PFSK-1 (cell line): ENCODE results near the gene KRTAP10-3.

ENCODE experiments used
- FOXP2 ChIP-seq: optimal IDR thresholded peaks from 2 replicates; pipeline ENCODE3; 2011; ENCODE audit warnings: borderline replicate concordance, control low read depth, inconsistent platforms; ENCODE audit not compliant: insufficient read depth; ENCODE audit errors: extremely low read length, extremely low read depth
- POLR2AphosphoS5 ChIP-seq: IDR thresholded peaks from 2 replicates; pipeline ENCODE4 v1.6.1; 2012; ENCODE audit warnings: low read depth, mild to moderate bottlenecking, control low read depth, low read length, moderate library complexity
- SIN3A ChIP-seq: IDR thresholded peaks from 2 replicates; pipeline ENCODE4 v1.6.1; 2012; ENCODE audit warnings: mild to moderate bottlenecking, low read length, moderate library complexity, borderline replicate concordance; ENCODE audit not compliant: insufficient read depth
- TAF1 ChIP-seq: IDR thresholded peaks from 2 replicates; pipeline ENCODE4 v1.6.1; 2012; ENCODE audit warnings: low read length, control low read depth, borderline replicate concordance; ENCODE audit not compliant: insufficient read depth
- TF ChIP-seq, protein P1 (sequence below), 2 experiments: IDR thresholded peaks; 2 replicates each; pipeline versions ENCODE4 v1.6.1 to v1.8.0; 2011 to 2012; ENCODE audit warnings: low read depth in 2 of 2, low read length in 2 of 2, control low read depth in 1 of 2, inconsistent platforms in 1 of 2, mild to moderate bottlenecking in 1 of 2, moderate library complexity in 1 of 2; ENCODE audit not compliant: insufficient read depth in 1 of 2

KRTAP10-3 gene

DNA sequence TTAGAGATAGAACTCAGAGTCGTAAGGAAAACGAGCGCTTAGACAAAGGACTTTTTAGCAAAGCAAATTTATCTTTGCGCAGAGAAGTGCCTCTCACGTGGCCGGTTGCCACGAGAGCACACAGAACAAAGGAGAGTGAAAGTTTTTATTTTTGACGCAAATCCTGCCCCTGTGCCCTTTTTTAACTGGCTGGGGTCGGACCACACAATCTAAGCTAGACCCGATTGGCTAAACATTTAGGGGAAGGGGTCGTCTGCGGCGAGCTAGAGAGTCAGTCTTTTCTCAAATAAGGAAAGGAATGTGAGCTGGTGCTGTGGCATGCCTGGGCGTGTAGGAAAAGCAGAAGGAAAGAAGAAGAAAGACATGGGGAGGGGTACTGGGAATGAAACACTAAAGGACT is 9.7 kb downstream of the KRTAP10-3 start:
- TF ChIP-seq FOXP2, result no peak
- no peak for TF ChIP-seq SIN3A
- TF ChIP-seq TAF1, result no peak
- TF ChIP-seq POLR2AphosphoS5, result no peak
- TF ChIP-seq, protein P1, sequence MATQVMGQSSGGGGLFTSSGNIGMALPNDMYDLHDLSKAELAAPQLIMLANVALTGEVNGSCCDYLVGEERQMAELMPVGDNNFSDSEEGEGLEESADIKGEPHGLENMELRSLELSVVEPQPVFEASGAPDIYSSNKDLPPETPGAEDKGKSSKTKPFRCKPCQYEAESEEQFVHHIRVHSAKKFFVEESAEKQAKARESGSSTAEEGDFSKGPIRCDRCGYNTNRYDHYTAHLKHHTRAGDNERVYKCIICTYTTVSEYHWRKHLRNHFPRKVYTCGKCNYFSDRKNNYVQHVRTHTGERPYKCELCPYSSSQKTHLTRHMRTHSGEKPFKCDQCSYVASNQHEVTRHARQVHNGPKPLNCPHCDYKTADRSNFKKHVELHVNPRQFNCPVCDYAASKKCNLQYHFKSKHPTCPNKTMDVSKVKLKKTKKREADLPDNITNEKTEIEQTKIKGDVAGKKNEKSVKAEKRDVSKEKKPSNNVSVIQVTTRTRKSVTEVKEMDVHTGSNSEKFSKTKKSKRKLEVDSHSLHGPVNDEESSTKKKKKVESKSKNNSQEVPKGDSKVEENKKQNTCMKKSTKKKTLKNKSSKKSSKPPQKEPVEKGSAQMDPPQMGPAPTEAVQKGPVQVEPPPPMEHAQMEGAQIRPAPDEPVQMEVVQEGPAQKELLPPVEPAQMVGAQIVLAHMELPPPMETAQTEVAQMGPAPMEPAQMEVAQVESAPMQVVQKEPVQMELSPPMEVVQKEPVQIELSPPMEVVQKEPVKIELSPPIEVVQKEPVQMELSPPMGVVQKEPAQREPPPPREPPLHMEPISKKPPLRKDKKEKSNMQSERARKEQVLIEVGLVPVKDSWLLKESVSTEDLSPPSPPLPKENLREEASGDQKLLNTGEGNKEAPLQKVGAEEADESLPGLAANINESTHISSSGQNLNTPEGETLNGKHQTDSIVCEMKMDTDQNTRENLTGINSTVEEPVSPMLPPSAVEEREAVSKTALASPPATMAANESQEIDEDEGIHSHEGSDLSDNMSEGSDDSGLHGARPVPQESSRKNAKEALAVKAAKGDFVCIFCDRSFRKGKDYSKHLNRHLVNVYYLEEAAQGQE (IDR thresholded peaks at IDR 0.05; ENCODE audit: insufficient read depth in 1 of 2, low read depth in 2 of 2, low read length in 2 of 2), result no peak

DNA sequence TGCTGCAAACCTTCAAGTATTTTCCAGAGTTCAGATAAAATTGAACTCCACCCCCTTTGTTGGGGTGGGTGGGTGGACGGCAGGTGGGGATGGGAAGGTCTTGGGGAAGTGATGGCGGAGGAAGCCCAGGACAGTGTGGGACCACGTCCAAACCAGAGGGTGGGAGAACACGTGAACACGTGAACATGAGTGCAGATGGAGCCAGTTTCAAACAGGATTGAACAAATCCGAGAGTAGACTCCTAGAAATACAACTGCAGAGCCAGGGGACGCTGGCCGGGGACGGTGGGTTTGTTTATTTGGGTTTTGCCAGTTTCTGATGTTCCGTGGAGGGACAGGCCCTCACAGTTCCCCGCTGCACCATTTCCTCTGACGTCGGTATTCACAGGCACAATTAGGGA is 10.2 kb downstream of the KRTAP10-3 start:
- no peak for TF ChIP-seq FOXP2
- no peak for TF ChIP-seq SIN3A

DNA sequence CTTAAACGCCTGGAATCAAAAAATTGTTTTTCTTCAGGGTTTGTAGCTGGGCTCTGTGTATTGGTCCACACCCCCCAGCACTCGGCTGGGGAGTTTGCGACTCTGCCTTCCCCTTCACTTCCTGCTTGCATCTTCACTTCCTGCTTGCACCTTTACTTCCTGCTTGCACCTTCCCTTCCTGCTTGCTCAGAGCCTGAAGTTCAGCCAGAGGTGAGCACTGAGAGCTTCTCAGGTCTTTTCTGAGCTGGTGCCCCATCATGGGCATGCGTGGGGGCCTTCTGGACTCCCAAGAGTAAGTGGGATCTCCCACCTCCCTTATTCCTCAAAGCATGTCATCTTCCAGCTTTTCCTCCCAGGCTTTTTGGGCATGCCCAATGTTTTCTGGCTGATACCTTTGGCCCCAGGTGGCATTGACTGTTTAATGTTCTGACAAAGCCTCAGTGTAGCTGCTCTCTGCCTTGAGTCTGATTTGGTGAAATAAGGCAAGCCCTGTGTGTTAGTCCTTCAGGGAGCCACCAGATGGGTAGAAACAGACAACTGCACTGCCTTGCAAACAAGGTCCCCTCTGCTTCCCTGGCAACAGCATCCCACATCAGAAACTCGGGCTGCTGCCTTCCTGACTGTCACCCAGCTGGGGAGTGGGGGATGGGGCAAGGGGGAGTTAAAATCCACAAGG is 10.8 kb downstream of the KRTAP10-3 start:
- TF ChIP-seq POLR2AphosphoS5 (no peak), FOXP2 (no peak), SIN3A (no peak), TAF1 (no peak)
- TF ChIP-seq, protein P1 (IDR thresholded peaks at IDR 0.05; ENCODE audit: insufficient read depth in 1 of 2, low read depth in 2 of 2, low read length in 2 of 2), result no peak

DNA sequence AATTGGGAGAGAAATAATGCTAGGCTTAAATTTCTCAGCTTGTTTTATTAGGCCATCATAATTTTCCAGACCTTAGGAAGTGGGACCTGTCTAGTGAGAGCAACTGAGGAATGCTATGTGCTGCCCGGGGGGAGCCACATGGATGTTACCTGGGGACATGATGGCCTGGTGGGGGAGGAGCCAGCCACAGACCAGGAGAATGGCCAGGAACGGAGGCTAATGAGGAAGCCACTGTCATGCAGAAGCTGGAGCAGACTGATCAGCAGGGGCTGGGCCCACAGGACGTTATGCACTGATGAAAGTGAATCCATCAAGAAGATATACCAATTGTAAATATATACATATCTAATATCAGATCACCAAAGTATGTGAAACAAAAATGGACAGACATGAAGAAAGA is 14.0 kb downstream of the KRTAP10-3 start:
- TF ChIP-seq FOXP2, result no peak
- no peak for TF ChIP-seq SIN3A
- TF ChIP-seq, protein P1 (IDR thresholded peaks at IDR 0.05; ENCODE audit: insufficient read depth in 1 of 2, low read depth in 2 of 2, low read length in 2 of 2), result no peak
- TF ChIP-seq POLR2AphosphoS5, result no peak
- TF ChIP-seq TAF1, result no peak

DNA sequence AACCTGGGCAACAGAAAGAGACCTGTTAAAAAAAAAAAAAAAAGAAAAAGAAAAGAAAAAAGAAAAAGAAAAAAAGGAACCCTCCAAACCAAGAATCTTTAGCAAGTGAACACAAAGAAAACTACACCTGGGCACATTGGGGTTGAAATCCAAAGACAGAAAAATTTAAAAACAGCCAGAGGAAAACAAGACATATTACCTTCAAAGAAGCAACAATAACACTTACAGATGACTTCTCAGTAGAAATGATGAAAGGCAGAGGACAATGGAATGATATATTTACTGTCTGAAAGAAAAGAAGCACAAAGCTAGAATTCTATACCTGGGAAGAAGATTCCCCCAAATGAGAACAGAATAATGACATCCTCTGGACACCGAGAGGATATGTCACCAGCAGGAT is 15.9 kb downstream of the KRTAP10-3 start:
- no peak for TF ChIP-seq POLR2AphosphoS5

DNA sequence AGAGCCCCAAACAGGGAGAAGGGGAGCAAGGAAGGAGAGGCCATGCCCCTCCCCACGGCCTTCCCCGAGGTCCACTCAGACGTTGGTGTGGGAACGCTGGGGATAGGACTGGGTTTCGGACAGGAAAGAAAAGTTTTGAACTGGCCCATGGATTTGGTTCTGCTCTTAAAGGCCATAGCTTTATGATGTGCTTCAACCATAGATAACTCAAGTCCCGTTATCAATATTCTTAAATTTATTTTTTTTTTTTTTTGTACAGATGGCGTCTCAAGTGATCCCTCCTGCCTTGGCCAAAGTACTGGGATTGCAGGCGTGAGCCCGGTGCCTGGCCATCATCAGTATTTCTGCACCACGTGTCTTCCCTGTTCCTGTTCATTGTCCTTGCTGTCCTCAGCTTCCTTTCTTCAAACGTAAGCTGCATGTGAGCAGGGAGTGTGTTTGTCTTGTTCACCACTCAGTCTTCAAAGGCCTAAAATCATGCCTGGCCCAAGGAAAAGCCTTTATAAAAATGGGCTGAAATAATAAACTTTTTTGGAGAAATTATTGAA is 17.8 kb downstream of the KRTAP10-3 start:
- no peak for TF ChIP-seq TAF1
- no peak for TF ChIP-seq FOXP2
- no peak for TF ChIP-seq SIN3A
- no peak for TF ChIP-seq POLR2AphosphoS5
- TF ChIP-seq, protein P1 (IDR thresholded peaks at IDR 0.05; ENCODE audit: insufficient read depth in 1 of 2, low read depth in 2 of 2, low read length in 2 of 2), result no peak
